NCI-H1930 (cell line): ENCODE data around the gene ZFR.
"Not testable (repeated sequence)": the region's sequence is repeated elsewhere in the genome, so short reads cannot be mapped to it uniquely, and the experiment has no call there.

Experiments used
- DNase-seq, 2 experiments: peaks; one replicate each; lab custom pipeline; 2025; lab: John Stamatoyannopoulos, UW

Gene ZFR

DNA sequence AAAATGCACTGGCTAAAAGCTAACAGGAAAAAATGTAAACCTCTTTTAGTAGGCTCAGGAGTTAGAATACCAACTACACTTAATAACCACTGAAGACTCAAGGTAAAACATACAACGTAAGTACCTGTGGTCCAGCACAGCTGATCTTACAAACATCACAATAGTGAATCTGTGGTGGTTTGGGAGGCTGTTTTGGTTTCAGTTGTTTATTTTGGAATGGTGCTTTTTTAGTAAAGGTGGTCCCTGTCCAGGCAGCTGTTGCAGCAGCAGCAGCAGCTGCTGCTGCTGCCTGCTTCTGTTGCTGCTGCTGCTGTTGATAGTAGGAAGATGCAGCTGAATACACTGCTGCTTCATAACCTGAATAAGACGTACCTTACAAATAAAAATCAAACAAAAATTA lies 37.9 kb downstream of the ZFR start:
- DNase-seq = peak; percentile 45 to 52

- no peak for DNase-seq
Observed at GRCh38 chr5:32405507-32405906, 39.0 kb downstream of the ZFR start.

GRCh38 chr5:32403760-32404159 lies 40.8 kb downstream of the ZFR start:
- no peak for DNase-seq

GRCh38 chr5:32400401-32400800 lies 44.1 kb downstream of the ZFR start:
- DNase-seq = no peak

- DNase-seq = not testable (repeated sequence)
Observed at GRCh38 chr5:32398754-32399153, 45.8 kb downstream of the ZFR start.

DNA sequence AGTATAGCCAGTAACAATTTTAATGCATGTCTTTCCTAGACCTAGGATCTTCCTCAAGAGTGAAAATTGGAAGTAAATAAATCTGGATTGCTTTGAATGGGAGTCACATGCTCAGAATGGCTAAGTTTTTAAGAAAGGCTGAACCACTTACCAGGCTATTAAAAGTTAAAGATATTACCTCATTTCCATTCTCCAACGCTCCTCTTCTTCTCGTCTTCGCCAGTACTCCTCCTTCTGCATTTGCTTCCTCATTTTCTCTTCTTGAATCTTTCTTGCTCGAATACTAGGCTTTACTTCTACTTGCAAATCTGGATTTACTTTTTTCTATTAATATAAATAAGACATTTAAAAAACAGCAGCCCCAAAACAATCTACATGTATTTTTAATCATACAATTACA lies 49.6 kb downstream of the ZFR start:
- DNase-seq = no peak

DNA sequence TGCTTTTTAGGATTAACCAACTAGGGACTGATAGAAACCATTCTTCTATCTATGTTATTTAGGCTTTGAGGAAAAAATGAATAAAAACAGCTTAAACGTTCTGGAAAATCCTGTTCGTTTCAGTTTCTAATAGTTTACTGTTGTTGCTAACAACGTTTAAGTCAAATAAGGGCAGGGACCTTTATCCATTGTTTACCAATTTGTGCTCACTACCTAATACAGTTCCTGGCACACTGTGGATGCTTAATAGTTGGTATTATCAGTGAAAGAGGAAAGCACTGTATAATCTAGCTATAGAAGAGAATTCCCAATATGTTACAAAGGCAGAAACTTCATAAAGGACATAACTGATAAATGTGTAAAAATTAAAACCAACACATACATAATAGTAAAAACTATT lies 52.5 kb downstream of the ZFR start:
- DNase-seq = no peak

DNA sequence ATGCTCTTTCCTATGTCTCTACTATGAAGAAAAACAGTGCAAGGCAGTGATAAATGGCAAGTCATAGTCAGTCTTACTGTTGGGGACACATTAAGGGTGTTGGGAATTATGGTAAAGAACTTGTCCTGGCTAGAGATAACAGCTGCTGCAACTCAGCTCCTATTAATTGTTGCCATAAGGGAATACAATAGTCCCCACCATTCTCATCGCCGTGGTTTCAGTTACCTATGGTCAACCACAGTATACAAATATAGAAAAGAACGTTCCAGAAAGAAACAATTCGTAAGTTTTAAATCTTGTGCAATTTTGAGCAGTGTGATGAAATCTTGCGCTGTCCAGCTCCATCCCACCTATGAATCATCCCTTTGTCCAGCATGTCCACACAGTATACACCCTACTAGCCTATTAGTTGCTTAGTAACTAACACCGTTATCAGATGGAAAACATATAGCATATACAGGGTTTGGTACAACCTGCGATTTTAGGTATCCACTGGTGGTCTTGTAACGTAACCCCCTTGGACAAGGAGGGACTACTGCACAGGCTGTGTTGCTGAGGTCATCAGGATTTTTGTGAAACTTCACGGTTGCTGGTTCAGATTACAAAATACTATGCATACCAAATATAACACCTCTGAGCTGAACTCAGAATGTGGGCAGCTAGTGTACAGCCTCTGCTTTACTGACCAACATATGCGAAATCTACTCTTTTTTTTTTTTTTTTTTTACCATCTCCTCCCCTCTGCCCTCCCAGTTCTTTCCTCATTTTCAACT lies 53.5 kb downstream of the ZFR start:
- DNase-seq = peak in 1 of 2 experiments; percentile 39

GRCh38 chr5:32388432-32389129 lies 56.0 kb downstream of the ZFR start:
- DNase-seq = no peak

DNA sequence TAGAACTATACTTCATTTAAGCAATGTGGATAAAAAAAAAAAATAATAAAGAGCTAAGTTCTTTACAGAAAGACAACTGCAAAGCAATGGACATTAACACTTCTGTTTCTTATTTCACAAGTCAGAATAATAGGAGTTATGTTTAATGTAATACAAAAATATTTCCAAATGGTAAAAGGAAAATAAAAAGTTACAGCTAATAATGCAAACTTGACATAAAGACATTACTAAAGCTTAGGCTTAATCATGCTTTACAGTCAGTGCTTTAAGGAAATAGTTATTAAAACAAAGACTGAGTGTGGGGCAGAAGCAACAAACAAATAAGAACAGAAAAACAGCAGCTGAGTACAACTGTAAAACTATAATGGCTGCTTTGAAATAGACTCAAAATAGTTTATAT lies 56.7 kb downstream of the ZFR start:
- no peak for DNase-seq

DNA sequence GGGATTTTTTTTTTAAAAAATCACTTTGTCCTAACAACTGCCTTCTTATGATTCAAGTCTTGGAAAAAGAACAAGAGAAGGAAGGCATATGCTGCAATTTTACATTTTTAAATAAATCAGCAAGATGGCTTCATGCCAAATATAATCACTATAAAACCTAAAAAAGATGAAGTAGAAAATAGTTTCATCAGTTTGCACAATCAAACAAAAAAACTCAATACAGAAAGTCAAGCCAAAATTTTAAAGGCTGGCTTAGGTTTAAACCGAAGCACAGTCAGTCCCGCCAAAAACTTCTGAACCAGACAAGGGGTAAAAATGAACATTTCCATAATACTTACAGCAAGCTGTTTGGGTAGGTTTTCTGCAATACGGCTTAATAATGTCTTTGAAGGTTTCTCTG lies 57.3 kb downstream of the ZFR start:
- no peak for DNase-seq

DNA sequence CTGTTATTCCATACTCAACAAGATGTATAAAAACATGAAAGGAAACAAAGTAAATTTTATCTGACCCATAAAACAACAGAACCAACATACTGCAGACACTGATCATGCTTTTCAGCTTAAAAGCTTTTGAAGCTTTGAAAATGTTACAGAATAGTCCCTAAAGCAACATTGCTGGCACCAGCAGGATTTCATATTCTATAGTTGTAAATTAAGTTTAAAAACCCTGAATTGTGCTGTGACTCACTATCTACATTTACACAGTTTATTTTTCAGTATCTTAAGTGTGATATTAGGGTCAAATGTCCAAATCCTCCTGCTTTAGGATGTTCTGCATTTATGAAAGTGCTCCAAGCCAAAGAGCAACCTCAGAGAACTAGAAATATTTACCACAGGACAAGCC lies 59.9 kb downstream of the ZFR start:
- no peak for DNase-seq

DNA sequence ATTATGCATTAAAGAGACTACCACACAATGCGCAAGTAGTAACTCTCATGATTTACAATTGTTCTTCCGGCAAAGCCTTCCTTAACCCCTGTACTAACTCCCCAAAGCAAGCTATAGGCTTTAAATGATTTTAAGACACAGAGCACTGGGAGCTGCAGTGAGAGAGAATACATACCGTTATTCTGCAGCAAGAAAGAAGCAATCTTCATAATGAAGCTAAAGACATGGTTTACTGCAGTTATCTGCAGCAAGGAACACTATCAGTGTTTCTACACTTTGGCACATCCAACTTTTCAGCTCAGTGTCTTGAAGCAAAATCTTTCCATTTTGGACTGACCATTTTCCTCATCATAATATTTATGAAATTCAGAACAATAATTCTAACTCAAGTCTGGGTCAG lies 61.0 kb downstream of the ZFR start:
- DNase-seq = no peak

DNA sequence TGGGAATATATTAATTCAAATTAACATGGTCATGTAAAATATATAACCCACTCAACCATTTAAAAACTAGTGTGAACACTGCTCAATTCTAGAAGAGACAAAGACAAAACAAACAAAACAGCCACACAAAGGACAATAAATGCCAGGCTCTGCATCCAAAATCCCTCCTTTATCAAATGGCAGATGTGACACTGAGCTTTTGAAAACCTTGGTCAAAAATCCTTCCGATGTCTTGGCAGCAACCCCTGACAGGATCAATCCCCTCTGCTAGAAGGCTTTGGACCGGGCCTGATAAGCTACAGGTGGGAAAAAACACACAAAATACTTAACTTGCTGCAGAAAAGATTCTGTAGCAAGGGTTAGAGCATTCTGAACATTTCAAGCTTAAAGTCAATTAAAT lies 61.5 kb downstream of the ZFR start:
- DNase-seq = no peak

DNA sequence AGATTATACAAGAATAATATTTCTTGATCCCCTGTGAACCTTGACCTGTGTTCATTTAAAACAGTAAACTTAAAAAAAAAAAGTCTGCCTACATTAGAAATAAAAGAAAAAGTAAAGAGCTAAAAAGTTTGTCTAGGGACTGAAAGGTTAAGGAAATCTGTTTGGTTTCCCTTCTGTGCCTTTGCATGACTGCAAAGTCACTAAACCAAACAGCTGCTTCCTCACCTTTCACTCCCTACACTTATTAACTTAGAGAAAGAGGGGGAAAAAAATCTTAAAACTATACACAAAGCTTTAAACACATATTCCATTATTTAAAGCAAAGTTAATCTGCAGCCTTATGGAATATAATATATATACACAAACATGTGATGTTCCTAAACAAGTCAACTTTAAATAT lies 65.1 kb downstream of the ZFR start:
- no peak for DNase-seq

GRCh38 chr5:32378966-32379365 lies 65.6 kb downstream of the ZFR start:
- no peak for DNase-seq

- DNase-seq = no peak
Observed at GRCh38 chr5:32369542-32370155, 74.9 kb downstream of the ZFR start.

DNA sequence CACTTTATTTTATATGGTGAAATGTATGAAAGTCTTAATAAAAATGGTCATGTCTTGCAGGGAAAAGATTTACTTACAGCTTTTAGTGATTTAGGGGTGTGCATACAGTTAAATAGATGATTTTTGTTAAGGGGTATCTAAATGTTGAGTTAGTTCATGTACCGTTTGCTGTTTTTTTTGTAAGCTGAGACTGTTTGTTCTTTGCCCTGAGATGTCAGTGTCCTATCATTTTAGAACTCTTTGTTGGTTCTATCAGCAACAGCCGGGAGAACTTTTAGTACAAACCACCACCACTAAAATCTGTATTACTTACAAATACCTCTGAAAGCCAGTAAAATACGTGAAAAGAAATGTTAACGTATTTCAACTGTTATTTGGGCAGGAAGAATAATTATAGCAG lies 75.5 kb downstream of the ZFR start:
- no peak for DNase-seq

DNA sequence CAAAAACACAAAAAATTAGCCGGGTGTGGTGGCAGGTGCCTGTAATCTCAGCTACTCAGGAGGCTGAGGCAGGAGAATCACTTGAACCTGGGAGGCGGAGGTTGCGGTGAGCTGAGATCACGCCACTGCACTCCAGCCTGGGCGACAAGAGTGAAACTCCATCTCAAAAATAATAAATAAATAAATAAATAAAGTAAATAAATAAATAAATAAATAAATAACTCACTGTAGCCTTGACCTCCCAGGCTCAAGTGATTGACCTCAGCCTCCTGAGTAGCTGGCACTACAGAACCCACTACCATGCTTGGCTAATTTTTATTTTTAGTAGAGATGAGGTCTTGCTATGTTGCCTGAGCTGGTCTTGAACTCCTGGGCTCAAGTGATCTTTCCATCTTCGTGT lies 77.3 kb downstream of the ZFR start:
- DNase-seq = not testable (repeated sequence)

DNA sequence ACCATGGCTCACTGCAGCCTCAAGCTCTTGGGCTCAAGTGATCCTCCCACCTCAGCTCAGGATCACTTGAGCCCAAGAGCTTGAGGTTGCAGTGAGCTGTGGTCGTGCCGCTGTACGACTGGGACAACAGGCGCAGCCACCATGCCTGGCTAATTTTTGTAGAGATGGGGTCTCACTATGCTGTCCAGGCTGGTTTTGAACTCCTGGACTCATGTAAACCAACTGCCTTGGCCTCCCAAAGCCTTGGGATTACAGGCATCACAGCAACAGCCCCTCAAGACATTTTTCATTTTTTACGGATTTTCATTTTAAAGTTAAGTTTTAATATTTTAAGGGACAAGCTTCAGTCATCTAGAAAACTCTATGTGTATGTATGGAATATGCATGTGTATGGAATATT lies 78.9 kb downstream of the ZFR start:
- no peak for DNase-seq

- DNase-seq = no peak
Observed at GRCh38 chr5:32363030-32363429, 81.5 kb downstream of the ZFR start.

- DNase-seq = no peak
Observed at GRCh38 chr5:32362527-32362926, 82.0 kb downstream of the ZFR start.

GRCh38 chr5:32360906-32361305 lies 83.6 kb downstream of the ZFR start:
- DNase-seq = no peak
